OCI-LY3 (cell line): ENCODE measurements around the gene TBC1D5.

Source experiments
- CTCF ChIP-seq: fragments of 200-600, 300-600 bp; sonication (generic); IDR thresholded peaks from 2 replicates; pipeline ENCODE4 v1.5.1; 2014; ENCODE audit warnings: antibody characterized with exemption, low read length, low read depth
- EZH2phosphoT487 ChIP-seq: fragments of 200-600 bp; shearing (Covaris generic); IDR thresholded peaks from 2 replicates; pipeline ENCODE4 v1.6.1; 2018; ENCODE audit warnings: antibody characterized with exemption, mixed run types, low read depth

DNA sequence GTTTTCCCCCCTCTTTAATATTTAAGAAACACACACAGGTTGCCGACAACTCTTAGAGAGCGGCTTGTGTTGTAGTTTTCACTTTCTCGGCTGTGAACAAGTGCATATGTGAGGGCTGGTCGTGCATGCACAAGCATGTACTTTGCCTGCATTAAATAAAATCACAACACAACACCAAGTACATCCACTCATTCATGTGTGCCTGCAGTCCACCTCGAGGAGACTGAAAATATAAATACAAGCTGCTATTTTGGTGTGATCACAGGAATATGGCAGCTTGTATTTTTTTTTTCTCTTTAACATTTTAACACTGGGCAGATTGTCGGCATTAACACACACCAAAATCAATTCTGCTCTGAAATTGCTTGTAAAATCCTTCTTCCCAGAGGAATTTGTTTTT, 346.4 kb downstream of the TBC1D5 start:
- no peak for TF ChIP-seq CTCF
- no peak for TF ChIP-seq EZH2phosphoT487
